Stimulated activated CD8-positive, alpha-beta memory T cell treated with anti-CD3 and anti-CD28 coated beads, Interleukin-15, amount 100 ng/mL, for 48 hours (primary cell): ENCODE data around the gene PNMA8C.
"Not testable (repeated sequence)": the region's sequence is repeated elsewhere in the genome, so short reads cannot be mapped to it uniquely, and the experiment has no call there.

ENCODE experiments used
- DNase-seq, 2 donors: peaks; one replicate each; pipeline ENCODE4 v3.0.0-alpha.2; 2020; ENCODE audit warnings: low read depth in 2 of 2

PNMA8C gene

GRCh38 chr19:46388311-46389095 is 40.2 kb downstream of the PNMA8C start:
- no peak for DNase-seq

GRCh38 chr19:46387713-46388130 is 41.0 kb downstream of the PNMA8C start:
- DNase-seq, result no peak

GRCh38 chr19:46386996-46387712 is 41.6 kb downstream of the PNMA8C start:
- no peak for DNase-seq

GRCh38 chr19:46386151-46386550 is 42.6 kb downstream of the PNMA8C start:
- no peak for DNase-seq

GRCh38 chr19:46385636-46386035 is 43.1 kb downstream of the PNMA8C start:
- DNase-seq, result no peak

GRCh38 chr19:46384396-46384795 is 44.3 kb downstream of the PNMA8C start:
- no peak for DNase-seq

GRCh38 chr19:46383846-46384245 is 44.9 kb downstream of the PNMA8C start:
- no peak for DNase-seq

- DNase-seq, result no peak
These were observed 45.4 kb downstream of the PNMA8C start for GRCh38 chr19:46383171-46383815.

GRCh38 chr19:46381756-46382345 is 46.9 kb downstream of the PNMA8C start:
- no peak for DNase-seq

GRCh38 chr19:46381346-46381745 is 47.4 kb downstream of the PNMA8C start:
- DNase-seq, result no peak

- no peak for DNase-seq
These were observed 48.0 kb downstream of the PNMA8C start for GRCh38 chr19:46380690-46381089.

- DNase-seq, result no peak
These were observed 50.5 kb downstream of the PNMA8C start for GRCh38 chr19:46378268-46378667.

- DNase-seq, result no peak
These were observed 52.2 kb downstream of the PNMA8C start for GRCh38 chr19:46376241-46377153.

GRCh38 chr19:46375476-46376067 is 53.2 kb downstream of the PNMA8C start:
- DNase-seq, result not testable (repeated sequence)
